Skin epidermis (tissue), 12 donors: Measurements from ENCODE around the gene TMEM131L.
A peak's percentile ranks its signal among the peaks of the same experiment; 100 is the strongest.
"Not testable (repeated sequence)": the region's sequence is repeated elsewhere in the genome, so short reads cannot be mapped to it uniquely, and the experiment has no call there.

Experiments
- H3K27ac ChIP-seq, 21 experiments: fragments of 200-600 bp; sonication (generic) in 11 of 21; one replicate each; pipeline ENCODE4 v1.5.0; 2020; ENCODE audit warnings: mild to moderate bottlenecking in 3 of 21, inconsistent platforms in 2 of 21, moderate library complexity in 2 of 21
- H3K4me3 ChIP-seq, 7 experiments: fragments of 200-600 bp; sonication (generic) in 2 of 7; one replicate each; pipeline ENCODE4 v1.5.0; 2020; ENCODE audit warnings: inconsistent platforms in 2 of 7, mild to moderate bottlenecking in 2 of 7, moderate library complexity in 1 of 7

Gene TMEM131L

DNA sequence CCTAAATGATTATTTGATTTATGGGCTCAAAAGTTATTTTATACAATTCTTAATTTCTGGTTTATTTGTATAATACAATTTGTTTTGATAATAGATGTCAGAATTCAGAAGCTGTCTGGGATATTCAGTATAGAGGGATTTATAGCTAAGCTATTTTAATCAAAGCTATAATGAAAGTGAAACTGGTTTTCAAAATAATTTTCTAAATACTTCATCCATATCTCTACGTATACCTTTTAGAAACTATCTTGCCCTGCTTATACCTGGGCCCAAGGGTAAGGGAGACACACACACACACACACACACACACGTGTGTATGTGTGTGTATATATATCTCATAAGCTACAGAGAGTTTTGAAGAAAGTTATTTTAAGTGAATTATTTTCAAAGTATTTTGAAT, 2.9 kb downstream of the TMEM131L start:
- Histone ChIP-seq H3K27ac (peak overlapping the region in 7 of 21 experiments; percentile 0 to 93 (median 60)), H3K4me3 (peak overlapping the region in 3 of 7 experiments; percentile 1 to 95 (median 93))

DNA sequence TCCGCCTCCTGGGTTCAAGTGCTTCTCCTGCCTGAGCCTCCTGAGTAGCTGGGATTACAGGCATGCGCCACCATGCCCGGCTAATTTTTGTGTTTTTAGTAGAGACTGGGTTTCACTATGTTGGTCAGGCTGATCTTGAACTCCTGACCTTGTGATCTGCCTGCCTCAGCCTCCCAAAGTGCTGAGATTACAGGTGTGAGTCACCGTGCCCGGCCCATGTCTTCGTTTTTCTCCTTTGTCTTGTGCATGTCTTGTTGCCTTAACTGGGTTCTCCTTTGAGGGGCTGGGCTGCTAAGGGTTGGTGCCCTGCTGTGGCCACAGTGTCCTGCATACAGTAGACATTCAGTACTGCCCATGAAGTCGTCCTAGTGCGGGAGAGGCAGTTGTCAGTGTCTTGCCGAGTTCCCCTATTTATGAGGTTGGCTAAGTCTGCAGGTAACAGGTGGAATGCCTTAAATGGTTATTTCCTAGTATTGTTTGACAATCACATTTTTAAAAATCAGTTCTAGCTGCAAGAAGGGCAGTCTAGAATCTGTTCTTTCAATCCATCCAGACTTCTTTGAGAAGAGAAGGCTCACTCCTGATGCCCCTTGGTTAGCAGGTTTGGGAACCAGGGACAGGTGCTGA, 5.0 kb downstream of the TMEM131L start:
- H3K4me3 ChIP-seq: not testable (repeated sequence)

DNA sequence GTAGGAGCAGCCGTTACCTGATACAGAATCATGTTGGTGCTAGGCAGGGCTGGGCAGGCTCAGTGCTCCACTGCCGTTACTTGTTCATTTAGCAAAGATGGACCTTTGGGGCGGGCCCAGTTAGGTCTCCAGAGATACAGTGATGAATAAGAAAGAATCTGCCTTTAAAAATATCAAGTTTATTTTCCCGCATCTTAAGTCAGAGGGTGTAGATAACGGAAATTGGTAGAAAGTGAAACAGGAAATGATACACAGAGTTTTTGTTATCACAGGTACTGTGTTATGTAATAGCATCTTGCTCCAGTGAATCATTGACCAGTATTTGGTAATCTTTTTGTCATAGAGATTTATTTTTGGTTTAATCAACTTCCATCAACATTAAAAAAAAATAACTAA, 5.5 kb downstream of the TMEM131L start:
- H3K27ac ChIP-seq: peak overlapping the region in 7 of 21 experiments; percentile 26 to 76 (median 53)

More for the DNA sequence above, 5.0 kb downstream of the TMEM131L start:
- H3K27ac ChIP-seq: peak overlapping the region in 8 of 21 experiments; percentile 26 to 76 (median 50)

DNA sequence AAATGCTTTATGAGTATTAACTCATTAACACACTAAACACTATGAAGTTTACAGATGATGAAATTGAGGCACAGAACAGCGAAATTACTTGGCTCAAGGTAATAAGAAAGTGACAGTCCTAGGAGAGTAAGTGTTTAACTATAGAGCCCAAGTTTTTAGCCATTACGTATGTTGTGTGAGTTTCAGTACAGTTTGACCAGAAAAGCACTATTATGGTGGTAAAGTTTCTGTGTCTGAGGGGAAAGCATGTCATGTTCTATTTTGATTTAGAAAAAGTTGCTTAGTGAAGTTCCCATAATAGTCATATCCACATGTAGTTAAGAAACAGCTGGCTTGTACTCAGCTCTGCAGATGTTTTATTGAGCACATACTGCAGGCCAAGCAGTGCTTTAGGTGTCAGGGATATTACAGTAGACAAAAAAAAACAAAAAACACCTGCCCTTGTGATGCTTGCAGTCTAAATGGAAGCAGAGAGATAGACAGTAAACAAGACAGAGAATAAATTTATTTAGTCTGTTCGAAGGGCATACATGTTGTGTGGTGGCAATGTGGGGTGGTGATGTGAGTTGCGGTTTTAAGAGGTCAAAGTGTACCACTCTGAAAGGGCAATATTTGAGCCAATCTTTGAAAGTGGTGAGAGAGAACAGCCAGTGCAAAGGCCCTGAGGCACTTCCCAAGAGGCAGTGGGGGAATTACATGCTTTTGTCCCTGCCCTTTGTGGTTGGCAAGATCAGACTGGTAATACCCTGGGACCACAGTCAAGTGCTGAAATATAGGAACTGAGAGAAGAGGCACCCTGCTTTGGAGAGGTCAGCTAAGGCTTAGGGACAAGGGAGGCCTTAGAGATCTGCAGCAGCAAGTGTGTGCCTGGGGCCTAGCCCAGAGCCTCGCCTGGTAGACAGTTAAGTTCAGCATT, 6.2 kb downstream of the TMEM131L start:
- Histone ChIP-seq H3K4me3 (no peak overlapping the region), H3K27ac (peak overlapping the region in 5 of 21 experiments; percentile 7 to 76 (median 35))

More for the DNA sequence above, 5.5 kb downstream of the TMEM131L start:
- H3K4me3 ChIP-seq: no peak overlapping the region

DNA sequence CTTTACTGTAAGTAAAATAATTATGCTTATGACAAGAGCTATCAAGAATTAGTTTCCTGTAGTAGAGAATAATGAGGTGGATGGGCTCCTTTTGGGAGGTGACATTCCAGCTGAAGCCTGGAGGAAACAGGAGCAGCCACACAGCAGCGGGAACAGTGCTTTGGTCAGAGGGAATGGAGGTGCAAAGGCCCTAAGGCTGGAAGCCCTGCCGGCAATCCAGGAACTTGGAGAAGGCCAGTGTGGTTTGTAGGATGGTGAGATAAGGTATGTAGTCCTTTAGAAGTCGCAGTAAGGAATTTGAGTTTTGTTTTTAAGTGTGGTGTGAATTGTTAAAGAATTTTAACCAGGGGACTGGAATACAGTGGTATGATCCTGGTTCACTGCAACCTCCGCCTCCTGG, 8.1 kb downstream of the TMEM131L start:
- H3K27ac ChIP-seq: no peak overlapping the region

DNA sequence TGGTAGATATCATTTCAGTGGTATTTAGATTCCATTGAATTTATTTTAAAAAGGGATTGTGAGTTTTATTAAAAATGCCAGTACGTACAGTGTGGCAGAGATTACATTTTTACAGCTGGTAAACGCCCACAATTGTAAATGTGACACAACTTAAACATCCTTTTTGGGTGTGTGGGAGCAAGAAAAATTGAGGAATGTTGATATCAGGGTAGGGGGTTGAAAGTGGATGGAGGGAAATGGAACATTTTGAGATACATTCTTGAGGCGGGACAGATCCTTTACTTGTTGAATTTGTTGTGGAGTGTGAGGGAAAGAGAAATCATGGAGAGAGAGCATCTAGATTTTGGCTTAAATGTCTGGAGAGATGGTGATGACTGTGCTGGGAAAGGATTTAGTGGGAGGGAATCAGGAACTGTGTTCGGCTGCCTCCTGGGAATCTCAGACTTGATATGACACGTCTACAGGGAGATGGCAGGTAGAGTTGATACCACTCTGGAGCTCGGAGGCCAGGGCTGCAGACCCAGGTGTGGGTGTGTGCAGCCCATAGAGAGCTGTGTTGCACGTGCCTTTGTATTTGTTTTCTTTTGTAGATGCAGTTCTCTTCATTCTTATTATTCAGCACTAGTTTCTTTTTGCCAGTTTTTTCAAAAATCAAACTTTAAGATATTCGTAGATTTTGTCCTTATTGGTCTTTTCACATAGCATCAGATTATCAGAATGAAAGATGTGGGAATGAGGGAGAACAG, 10.8 kb downstream of the TMEM131L start:
- no peak overlapping the region for H3K4me3 ChIP-seq
- H3K27ac ChIP-seq: no peak overlapping the region

More for the DNA sequence above, 8.1 kb downstream of the TMEM131L start:
- no peak overlapping the region for H3K4me3 ChIP-seq

DNA sequence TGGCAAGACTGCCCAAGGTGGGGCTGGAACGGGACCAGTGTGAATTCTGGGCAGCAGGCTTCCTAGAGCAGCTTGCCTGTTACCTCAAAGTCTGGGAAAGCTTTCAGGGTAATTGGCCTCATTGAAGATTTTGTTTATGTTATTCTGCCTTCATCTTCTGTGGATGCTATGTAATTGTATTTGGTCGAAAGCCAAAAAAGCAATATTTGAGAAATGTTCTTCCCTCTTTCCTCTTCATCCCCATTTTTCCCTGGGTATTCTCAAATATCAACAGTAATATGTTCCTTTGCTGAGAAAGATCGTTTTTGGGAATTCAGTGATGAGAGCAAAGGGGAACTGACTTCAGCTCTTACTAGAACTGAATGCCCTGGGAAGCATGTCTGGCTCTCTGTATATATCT, 12.9 kb downstream of the TMEM131L start:
- no peak overlapping the region for H3K27ac ChIP-seq
- H3K4me3 ChIP-seq: no peak overlapping the region

DNA sequence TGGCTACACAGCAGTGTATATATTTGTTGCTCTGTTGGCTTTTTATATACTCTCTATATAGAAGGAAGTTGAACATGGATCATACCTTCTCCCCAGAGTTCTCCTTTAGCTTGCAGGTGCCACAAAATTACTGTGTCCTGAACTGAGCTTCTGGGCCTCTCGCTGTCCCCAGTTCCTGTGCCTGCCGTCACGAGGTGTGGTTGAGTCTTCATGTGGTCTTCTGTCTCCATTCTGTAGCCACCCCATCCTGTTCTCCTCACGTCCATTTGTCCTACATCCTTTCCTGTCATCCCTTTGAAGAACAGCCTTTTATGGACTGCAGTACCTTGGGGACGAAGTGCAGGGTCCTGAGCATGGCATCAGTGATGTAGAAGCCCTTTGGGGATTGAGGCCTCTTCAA, 14.5 kb downstream of the TMEM131L start:
- Histone ChIP-seq H3K4me3 (no peak overlapping the region), H3K27ac (no peak overlapping the region)

DNA sequence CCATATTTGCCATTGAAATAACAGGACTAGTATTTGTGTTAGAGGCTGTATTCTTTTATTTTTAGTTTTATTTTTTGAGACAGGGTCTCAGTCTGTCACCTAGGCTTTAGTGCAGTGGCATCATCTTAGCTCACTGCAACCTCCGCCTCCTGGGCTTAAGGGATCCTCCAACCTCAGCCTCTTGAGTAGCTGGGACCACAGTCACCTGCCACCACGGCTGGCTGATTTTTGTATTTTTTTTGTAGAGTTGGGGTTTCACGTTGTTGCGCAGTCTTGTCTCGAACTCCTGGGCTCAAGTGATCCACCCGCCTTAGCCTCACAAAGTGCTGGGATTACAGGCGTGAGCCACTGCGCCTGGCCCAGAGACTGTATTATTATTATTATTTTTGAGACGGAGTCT, 15.3 kb downstream of the TMEM131L start:
- Histone ChIP-seq H3K27ac (no peak overlapping the region), H3K4me3 (no peak overlapping the region)

DNA sequence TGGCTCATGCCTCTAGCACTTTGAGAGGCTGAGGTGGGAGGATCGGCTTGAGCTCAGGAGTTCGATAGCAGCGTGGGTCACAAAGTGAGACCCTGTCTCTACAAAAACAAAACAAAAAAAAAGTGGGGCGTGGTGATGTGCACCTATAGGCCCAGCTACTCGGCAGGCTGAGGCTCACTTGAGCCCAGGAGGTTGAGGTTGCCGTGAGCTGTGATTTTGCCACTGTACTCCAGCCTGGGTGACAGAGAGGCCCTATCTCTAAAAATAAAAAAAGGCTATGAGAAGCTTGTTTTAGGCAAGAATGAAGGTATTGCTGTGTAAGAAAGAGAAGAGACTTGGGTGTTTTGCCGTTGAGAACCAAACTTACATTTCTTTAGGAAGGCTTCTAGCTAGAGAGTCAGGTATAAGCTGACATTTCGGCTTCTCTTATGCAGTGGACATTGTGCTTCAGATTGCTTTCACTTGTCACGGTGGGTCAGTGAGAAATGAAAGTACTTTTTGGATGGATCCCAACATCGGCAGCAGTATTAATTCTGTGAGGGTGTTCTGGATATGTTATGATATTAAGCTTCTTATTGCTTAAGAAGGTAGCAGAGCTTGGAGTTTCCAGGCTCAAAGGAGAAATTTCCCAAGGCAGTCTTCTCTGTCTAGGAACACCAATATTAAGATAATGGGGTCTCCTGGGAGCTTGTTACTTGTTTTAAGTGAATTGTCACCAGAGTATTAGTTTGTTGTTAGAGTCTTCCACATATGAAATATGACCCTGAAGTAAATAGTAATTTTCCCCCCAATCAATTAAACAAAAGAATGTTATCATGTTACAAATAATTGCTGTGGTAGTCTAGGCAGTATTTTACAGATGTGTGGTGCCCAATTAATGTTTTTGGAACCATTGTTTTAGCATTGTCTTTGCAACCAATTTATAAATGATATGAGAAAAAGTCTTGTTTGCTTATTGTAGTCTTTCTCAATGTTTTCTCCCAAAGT, 17.6 kb downstream of the TMEM131L start:
- Histone ChIP-seq H3K4me3 (no peak overlapping the region), H3K27ac (peak overlapping the region in 6 of 21 experiments; percentile 3 to 64 (median 30))

DNA sequence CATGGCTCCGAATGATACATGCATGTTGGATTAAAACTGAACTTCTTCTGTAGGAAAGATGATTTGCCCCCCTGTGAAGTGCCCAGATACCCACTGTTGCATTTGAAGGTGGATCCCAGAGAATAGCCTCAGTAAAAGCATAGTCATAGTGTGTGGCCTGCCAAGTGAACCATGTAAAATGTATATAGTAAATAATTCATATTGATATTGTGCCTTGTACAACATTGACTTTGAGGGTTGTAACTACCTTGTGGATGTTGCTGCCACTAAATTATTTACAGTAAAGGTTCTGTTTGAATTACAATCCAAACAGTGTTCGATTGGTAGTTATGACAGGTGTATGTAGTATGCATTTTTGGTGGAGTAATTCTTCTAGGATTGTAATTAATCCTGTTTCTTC, 19.2 kb downstream of the TMEM131L start:
- Histone ChIP-seq H3K4me3 (no peak overlapping the region), H3K27ac (peak overlapping the region in 10 of 21 experiments; percentile 19 to 91 (median 56))

DNA sequence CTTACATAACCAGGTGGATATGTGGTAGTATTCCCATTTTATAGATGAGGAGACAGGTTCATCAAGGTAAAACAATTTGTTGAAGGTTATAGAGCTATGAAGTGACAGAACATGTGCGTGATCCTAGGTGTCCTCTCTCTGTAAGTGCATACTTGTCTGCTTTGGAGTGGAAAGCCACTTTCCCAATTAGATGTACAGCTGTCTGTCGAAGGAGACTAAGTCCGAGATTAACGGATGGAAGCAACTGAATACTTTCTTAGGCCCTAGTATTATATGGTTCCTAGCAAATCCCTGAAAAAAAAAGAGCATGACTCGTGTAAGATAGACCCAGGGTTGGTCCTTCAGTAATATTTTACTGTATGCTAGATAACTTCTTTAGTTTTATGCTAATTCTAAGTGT, 19.7 kb downstream of the TMEM131L start:
- peak overlapping the region in 15 of 21 experiments; percentile 19 to 91 (median 66) for H3K27ac ChIP-seq

DNA sequence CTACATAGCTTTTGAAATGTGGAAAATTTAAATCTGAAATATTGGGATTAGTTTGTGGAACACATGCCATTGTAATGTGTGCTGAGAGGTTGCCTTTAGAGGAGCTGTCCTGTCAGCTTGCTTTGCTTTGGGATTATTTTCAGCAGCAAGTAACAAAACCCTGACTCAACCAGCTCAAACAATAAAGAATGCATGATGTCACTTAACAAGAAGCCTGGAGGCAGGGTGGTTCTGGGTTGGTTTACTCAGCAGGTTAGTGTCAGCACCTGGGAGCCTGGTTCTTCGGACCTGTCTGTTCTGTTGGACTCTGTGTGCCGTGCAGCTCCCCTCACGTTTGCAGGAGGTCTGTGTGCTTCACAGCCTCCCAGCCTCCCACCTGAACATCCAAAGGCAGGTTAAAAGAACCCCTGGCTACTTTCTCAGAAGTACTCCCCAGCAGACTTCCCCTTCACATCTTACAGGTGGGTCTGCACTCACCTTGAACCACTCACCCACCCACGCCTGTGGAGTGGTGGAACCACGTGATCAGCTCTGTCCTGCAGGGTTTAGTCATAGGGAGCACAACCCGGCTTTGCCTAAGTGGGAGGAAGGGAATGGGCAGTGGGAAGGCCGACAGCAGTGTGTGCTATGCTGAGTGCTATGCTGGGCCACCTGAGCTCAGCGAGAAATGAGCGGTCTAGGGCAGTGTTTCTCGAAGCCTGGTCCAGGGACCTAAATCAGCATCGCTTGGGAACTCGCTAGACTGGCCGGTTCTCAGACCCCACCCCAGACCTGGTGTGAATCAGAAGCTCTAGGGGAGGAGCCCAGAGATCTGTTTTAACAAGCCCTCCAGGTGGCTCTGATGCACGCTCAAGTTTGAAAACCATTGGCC, 20.4 kb downstream of the TMEM131L start:
- Histone ChIP-seq H3K4me3 (no peak overlapping the region), H3K27ac (peak overlapping the region; percentile 1 to 91 (median 77))

More for the DNA sequence above, 19.7 kb downstream of the TMEM131L start:
- no peak overlapping the region for H3K4me3 ChIP-seq

DNA sequence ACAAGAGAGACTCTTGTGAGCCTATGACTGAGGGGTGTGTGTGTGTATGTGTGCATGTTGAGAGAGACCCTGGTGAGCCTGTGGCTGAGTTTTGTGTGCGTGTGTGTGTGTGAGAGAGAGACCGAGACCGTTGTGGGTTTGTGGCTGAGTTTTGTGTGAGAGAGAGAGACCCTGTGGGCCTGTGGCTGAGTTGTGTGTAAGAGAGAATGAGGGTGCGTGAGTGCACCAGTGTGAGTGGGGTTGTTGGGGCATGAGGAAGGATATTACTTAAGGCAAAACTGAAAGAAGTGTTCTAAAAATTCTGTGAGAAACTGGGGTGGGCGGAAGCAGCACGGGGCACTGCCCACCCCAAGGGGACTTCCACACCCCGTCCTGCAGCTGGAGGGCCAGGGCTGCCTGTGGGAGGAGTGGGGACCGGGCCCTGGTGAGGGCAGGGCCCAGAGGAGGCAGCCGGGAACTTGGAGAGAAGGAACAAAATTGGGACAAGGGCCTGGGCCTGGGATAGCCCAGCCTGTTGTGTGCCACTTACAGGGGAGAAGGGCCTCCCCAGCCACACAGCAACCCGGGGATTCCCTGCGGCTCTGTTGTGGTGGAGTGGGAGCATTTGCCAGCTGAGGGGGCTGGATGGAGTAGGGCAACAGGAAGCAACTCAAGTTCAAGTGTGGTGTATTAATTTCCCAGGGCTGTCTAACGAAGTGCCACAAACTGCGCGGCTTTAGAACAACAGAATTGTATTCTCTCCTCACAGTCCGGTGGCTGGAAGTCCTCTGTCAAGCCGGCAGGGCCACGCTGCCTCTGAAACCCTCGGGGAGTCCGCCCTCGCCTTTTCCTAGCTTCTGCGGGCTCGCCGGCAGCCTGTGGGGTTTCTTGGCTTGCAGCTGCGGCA, 22.1 kb downstream of the TMEM131L start:
- peak overlapping the region in 2 of 7 experiments; percentile 6 to 16 for H3K4me3 ChIP-seq
- peak overlapping the region in 20 of 21 experiments; percentile 8 to 91 (median 83) for H3K27ac ChIP-seq

DNA sequence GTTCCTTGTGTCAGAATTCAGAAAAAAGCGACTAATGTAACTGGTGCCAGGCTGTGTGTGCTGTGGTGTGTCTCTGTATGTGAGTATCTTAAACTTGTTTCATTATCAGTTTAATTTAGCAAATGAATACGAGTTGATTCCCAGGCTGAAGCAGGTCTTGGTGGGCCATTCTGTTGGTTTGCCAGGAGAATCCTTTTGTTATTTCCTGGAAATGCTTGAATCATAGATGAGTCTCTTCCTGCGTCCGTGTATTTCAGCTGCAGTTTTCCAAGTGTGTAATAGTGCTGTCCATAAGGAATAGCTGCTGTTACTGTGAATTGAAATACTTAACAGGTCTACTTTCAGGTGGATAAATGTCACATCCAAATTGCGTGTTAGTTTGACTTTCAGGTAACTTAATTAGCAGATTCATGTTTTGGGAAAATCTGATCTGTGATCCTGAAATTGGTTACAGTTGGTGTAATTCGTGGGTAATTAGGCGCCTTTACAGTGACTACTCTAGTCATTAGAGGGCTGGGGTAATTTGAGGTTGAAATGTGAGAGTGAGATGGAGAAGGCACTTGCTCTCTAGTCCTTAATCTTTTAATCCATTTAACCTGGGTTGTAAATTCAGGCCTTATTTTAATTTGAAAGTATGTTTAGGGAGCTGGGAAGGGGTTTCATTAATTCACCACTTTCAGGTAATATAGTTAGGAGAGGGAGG, 23.8 kb downstream of the TMEM131L start:
- no peak overlapping the region for H3K4me3 ChIP-seq
- H3K27ac ChIP-seq: peak overlapping the region in 8 of 21 experiments; percentile 47 to 91 (median 84)

DNA sequence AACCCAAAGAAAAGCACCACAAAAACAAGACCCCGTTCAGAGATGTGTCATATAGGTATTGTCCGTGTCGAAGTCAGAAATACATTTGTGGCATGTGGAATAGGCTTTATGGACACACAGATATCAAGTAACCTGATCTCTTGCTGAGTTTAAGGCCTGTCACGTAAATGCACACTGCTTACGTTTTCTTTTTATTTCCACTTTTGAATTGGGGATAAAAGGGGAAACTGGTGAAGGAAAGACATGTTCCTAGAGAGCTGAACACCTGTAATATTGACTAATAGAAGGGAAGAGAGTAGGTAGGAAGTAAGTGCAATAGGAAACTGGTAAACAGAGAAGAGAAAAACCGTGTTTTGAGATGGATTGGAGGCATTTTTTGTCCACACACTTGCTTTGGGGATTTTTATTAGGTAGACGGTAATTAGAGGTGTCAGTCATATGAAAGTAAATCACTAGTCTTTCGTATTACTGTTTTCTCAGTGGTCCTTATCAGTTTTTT, 24.9 kb downstream of the TMEM131L start:
- no peak overlapping the region for H3K4me3 ChIP-seq
- no peak overlapping the region for H3K27ac ChIP-seq
